Activated CD8-positive, alpha-beta memory T cell treated with anti-CD3 and anti-CD28 coated beads, Interleukin-2, amount 50 U/mL, for 4 hours (primary cell): Measurements from ENCODE around the gene ADCY5.

Source experiments
- DNase-seq: peaks from one replicate; pipeline ENCODE4 v3.0.0-alpha.2; 2020

ADCY5 gene

DNA sequence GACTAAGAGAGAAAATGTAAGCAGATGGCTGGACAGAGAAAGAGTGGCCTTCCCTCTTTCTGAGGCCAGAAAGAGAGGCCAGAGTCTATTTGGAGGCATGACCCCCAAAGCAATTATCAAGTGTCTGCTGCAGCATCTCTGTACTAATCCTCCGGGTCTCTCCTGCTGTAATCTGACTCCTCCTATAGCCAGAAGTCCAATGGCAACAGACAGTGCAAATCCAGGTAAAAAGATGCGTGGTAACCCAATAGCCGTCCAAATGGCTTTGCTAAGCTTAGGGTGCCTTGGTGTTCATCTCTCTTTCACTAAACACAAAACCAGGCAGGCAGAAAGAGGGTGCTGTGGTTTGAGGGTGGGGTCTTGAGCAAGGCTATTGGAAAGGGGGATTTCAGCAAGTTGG, 91.6 kb downstream of the ADCY5 start:
- DNase-seq = no peak

GRCh38 chr3:123353850-123354233, 95.0 kb downstream of the ADCY5 start:
- no peak for DNase-seq

GRCh38 chr3:123353227-123353849, 95.6 kb downstream of the ADCY5 start:
- no peak for DNase-seq

DNA sequence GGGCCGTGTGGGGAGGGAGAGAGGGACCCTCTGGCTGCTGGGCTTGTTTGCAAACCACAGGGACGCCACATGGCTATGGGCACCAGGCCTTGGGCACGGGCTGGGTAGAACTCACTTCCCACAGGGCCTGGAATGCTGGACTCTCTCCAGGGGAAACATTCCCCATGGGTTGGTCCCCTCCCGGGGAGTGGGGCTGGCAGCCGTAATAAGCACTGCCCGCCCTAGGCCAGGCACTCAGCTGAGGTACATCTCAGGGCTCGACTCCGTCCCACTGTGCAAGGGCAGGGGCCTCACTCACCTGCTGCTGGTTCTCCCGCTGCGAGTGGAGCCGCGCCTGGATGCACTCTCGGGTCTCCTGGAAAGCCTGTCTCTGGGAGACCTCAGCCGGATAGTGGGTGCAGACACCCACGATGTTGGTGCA, 96.7 kb downstream of the ADCY5 start:
- no peak for DNase-seq

GRCh38 chr3:123351501-123351900, 97.4 kb downstream of the ADCY5 start:
- no peak for DNase-seq

DNA sequence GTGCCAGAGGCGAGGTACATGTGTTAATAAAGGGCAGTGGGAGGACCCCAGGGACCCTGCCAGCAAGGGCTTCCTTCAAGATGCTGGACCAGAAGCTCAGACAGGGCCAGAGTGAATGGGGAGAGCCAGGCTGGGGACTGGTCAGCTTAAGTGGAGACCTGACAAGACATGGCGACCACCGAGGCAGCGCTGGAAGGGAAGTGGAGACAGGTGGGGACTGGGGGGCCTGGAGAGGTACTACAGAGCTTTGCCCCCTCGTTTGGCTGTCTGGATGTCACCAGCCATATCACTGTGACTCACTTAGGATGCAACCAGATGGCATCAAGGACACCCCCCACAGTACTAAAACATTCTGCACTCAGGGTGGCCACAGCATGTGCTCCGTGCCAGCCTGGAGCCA, 97.9 kb downstream of the ADCY5 start:
- no peak for DNase-seq

- DNase-seq = no peak
These were observed 99.1 kb downstream of the ADCY5 start for GRCh38 chr3:123349566-123350435.

GRCh38 chr3:123349201-123349535, 99.7 kb downstream of the ADCY5 start:
- DNase-seq = no peak

GRCh38 chr3:123348471-123349200, 100.3 kb downstream of the ADCY5 start:
- no peak for DNase-seq

- DNase-seq = no peak
These were observed 101.1 kb downstream of the ADCY5 start for GRCh38 chr3:123347691-123348264.

GRCh38 chr3:123347205-123347604, 101.7 kb downstream of the ADCY5 start:
- no peak for DNase-seq

GRCh38 chr3:123346021-123346420, 102.9 kb downstream of the ADCY5 start:
- DNase-seq = no peak

GRCh38 chr3:123344907-123345594, 103.8 kb downstream of the ADCY5 start:
- DNase-seq = no peak

DNA sequence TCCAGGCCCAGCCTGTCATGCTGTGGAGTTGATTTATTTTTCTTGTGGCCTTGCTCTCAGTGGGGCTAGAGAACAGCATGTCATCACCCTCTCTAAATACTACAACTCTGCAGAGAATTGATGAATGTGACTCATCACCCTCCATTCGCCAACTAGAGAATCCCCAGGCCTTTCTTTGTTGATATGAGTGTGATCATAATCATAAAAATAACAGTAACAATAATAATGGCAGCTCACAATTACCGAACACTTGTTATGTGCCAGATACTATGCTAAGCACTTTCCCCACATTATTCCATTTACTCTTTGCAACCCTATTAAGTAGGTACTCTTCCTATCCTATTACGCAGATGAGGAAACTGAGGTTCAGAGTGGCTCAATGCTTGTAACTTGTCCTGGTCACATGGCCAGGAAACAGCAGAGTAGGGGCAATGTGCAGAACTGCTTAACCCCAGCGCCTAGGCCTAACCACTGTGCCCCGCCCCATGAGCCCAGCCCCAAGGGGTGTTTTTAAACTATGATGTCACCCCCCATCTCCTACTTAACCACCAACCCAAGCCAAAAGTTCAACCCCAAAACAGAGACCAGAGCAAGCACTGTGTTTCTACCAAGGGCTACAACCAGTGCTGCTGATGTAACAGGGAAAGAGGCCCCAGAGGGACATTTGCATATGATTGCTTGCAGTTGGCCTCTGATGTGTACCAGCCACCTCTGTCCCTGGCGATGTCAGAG, 104.5 kb downstream of the ADCY5 start:
- DNase-seq = no peak

- DNase-seq = no peak
These were observed 105.4 kb downstream of the ADCY5 start for GRCh38 chr3:123343296-123344174.

DNA sequence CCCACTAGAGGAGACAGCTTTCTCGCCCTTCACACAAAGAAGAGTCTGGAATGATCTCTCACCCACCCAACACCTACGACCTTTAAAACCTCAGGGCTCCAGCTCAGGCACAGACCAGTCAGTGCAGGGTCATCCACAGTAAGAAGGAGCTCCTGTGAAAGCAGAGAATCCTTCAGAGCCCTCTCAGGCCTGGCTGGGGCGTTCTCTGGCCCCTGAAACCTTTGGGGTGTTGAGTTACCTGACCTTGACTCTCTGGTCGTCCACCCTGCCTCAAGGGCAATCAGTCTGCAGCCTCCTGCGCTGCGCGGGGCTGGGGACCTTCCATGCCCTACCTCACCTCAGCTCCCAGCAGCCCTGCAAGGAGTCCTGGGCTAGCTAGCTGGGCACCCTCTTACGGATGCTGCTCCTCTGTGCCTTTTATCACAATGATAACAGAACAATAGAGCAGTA, 106.2 kb downstream of the ADCY5 start:
- no peak for DNase-seq

DNA sequence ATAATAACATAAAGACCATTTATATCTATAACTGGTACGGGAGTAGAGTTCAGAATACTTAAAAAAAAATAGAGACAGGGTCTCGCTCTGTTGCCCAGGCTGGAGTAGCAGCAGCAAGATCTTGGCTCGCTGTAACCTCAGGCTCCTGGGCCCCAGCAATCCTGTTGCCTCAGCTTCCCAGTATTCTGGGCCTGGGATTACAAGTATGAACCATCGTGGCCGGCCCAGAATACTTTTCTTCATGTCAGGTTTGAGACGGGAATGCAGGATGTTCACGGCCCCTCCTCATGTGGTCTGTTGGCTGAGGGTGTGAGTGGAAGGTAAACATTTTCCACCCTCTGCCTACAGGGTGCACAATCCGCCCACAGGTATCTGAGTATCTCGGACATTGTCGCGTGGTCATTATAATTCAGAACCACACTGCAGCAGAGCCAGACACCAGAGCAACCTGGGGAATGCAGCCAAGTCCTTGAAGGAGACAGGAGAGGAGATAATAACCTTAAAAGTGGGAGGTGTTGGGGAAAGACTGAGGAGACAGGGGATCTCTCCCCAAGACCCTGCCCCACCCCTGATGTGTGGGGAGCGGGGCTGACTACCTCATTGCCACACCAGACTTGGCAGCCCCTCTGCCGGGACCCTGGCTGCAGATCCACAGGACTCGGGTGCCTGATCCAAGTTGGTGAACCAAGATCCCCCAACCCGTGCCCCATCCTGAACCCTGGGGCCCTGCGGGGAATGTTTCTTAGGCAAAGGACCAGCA, 106.8 kb downstream of the ADCY5 start:
- DNase-seq = no peak

DNA sequence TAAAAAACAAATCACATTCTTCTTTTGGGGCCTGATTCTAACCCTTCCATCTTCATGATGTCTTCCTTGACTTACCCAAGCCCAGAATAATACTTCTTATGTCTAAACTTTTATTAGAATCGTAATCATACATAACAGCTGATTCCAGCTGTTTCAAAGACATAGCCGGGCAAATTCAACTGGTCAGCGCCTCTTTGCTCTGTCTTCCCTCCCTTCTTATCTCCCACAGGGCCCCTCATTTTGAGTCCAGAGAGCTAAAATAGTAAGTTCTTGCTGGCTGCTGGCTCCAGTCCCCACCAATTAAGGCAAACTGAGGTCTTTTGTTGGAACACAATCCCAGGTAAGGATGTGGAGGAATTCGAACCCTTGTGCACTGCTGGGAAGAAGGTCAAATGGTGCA, 108.6 kb downstream of the ADCY5 start:
- no peak for DNase-seq

DNA sequence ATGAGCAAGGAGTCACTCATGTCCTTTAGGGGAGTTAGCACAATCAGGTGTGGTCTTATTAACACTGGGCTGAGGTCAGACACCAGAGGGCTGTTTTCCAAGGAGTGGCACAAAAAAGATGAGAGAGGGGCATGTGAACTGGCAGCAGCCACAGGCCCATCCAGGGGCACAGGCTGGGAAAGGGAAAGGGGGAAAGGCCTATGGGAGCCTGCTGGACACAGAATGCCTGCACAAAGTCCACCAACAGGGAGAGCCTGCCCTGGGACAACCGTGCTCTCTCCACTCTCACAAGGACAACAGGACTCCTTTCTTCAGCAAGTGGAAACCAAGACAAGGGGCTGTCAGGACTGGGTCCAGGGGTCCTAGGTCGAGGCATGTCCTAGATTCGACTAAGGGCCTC, 109.6 kb downstream of the ADCY5 start:
- no peak for DNase-seq

DNA sequence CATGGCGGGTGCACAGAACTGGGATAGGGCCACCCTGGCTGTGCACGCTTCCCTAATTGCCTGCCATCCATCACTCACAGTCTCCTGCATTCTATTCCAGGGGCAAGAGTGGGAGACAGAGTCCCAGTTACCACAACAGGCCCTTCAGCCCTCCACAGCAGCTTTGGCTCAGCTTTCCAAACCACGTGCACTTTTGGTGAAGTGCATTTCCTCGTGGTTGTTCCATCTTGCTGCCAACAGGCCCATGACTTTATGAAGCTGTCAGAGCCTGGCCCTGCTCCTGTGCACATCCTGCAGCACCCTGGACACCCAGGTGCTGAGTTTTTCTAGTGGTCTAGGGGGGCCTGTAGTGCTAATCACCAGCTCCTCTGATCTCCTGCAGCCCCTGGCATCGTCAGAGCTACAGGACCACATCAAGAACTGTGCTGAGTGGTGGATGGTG, 110.2 kb downstream of the ADCY5 start:
- DNase-seq = no peak
